Ovary (tissue), 3 donors: Measurements from ENCODE around the gene ADSS2.

Experiments
- EP300 ChIP-seq: sonication (generic); formaldehyde crosslinking; IDR thresholded peaks from one replicate; pipeline ENCODE4 v1.6.1; 2017; ENCODE audit warnings: antibody characterized with exemption
- POLR2A ChIP-seq: fragments of 450-650 bp; IDR thresholded peaks from one replicate; pipeline ENCODE4 v1.6.1; 2017; ENCODE audit warnings: antibody characterized with exemption, mild to moderate bottlenecking, moderate library complexity
- TF ChIP-seq, protein P1 (sequence below), 3 donors: fragments of 450-650 bp in 2 of 3; fragments of 200-600 bp in 1 of 3; IDR thresholded peaks; one replicate each; pipeline versions ENCODE4 v1.5.1 to v1.8.0; 2016 to 2022; ENCODE audit warnings: antibody characterized with exemption in 3 of 3, mild to moderate bottlenecking in 1 of 3
- donor health status: DM: no; HTN: no; CAD: no.

DNA sequence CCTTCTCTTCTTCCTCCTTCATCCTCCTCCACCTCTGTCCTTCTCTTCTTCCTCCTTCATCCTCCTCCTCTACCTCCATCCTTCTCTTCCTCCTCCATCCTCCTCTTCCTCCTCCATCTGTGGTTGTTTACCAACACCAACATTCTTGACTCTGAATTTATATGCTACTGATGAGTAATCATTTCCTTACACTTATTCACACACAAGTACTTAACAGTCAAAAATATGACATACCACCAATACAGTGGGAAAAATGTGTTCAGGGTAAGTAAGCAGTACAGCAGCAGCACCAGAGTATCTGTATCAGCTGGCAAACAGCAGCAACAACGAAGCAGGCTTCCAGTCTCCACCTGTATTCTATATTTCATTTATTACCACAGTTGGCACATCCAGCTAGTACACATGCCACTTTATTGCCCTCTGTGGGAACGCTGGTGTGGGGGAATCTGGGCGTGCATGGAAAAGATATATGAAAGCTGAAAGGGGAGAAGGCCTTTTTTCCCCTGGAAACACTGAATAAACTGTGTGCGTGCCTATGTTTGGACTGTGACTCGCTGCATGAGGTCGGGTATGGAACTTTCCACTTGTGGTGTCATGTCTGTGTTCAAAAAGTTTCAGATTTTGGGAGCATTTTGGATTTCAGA, 16.0 kb downstream of the ADSS2 start:
- TF ChIP-seq POLR2A: no peak
- TF ChIP-seq, protein P1, sequence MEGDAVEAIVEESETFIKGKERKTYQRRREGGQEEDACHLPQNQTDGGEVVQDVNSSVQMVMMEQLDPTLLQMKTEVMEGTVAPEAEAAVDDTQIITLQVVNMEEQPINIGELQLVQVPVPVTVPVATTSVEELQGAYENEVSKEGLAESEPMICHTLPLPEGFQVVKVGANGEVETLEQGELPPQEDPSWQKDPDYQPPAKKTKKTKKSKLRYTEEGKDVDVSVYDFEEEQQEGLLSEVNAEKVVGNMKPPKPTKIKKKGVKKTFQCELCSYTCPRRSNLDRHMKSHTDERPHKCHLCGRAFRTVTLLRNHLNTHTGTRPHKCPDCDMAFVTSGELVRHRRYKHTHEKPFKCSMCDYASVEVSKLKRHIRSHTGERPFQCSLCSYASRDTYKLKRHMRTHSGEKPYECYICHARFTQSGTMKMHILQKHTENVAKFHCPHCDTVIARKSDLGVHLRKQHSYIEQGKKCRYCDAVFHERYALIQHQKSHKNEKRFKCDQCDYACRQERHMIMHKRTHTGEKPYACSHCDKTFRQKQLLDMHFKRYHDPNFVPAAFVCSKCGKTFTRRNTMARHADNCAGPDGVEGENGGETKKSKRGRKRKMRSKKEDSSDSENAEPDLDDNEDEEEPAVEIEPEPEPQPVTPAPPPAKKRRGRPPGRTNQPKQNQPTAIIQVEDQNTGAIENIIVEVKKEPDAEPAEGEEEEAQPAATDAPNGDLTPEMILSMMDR (IDR thresholded peaks at IDR 0.05): no peak
- no peak for TF ChIP-seq EP300
